HepG2 (cell line): ENCODE measurements around the gene PPP1R12B. TPM values are rescaled to one million over a fixed set of nuclear protein-coding genes. Genes with fewer than 3 reads are reported as not detected.
"Not testable (repeated sequence)": the region's sequence is repeated elsewhere in the genome, so short reads cannot be mapped to it uniquely, and the experiment has no call there.

Experiments
- ATAC-seq: fragments of 200-7000 bp; cut with Tn5 transposase; 3 replicates; pipeline ENCODE4 v1.9.1; 2020; ENCODE audit warnings: mild to moderate bottlenecking, moderate library complexity
- BruUV-seq: library from RNA; stranded (reverse); fragments of 400-500 nt; replicated peaks from 2 replicates; lab custom pipeline; 2021; lab: Mats Ljungman, UMichigan
- CTCF ChIA-PET: fragments of 300-600 bp; formaldehyde crosslinking; extraction: SDS; loops from one replicate; lab custom pipeline; 2021; ENCODE audit warnings: low total read pairs, inconsistent platforms, low intra/inter-chr PET ratio; lab: Yijun Ruan, JAX
- POLR2A ChIA-PET: fragments of 350-600 bp; sonication (Branson Sonifier 250); formaldehyde crosslinking; loops from one replicate; lab custom pipeline; 2020; ENCODE audit warnings: antibody characterized with exemption, inconsistent platforms; lab: Yijun Ruan, JAX
- DNase-seq: peaks from one replicate; pipeline ENCODE4 v3.0.0-alpha.2; 2015; ENCODE audit warnings: low spot score
- FAIRE-seq: peaks from 3 replicates; lab custom pipeline; 2011; peaks lifted over from hg19 to GRCh38; lab: Jason Lieb, UNC
- H2AFZ ChIP-seq: one replicate; pipeline ENCODE4 v1.6.1; 2011; ENCODE audit warnings: low read length, inconsistent platforms
- H3K27ac ChIP-seq: fragments of 300-600 bp; 3 replicates; pipeline ENCODE4 v1.8.0; 2011; ENCODE audit warnings: mixed run types, mild to moderate bottlenecking, mixed read lengths, low read length, inconsistent platforms; ENCODE audit not compliant: insufficient read depth; ENCODE audit errors: extremely low read length
- H3K27me3 ChIP-seq, 2 experiments: fragments of 200-600 bp in 1 of 2; 2 replicates in 1 of 2; 3 replicates in 1 of 2; pipeline versions ENCODE4 v1.6.0 to v1.8.0; 2011; ENCODE audit warnings: low read length in 2 of 2, mild to moderate bottlenecking in 2 of 2, moderate library complexity in 2 of 2, inconsistent platforms in 1 of 2; ENCODE audit not compliant: insufficient read depth in 2 of 2, control insufficient read depth in 1 of 2
- H3K36me3 ChIP-seq, 2 experiments: fragments of 200-600 bp in 1 of 2; replicated peaks in 1 of 2; 2 replicates in 1 of 2; 3 replicates in 1 of 2; pipeline versions ENCODE4 v1.5.1 to v1.8.0; 2011; ENCODE audit warnings: low read length in 2 of 2, inconsistent platforms in 1 of 2; ENCODE audit not compliant: insufficient read depth in 2 of 2, control insufficient read depth in 1 of 2
- H3K4me1 ChIP-seq: 2 replicates; pipeline ENCODE4 v1.5.1; 2012; ENCODE audit warnings: low read length, inconsistent platforms; ENCODE audit not compliant: insufficient read depth
- H3K4me2 ChIP-seq: 2 replicates; pipeline ENCODE4 v1.6.0; 2011; ENCODE audit warnings: low read depth, low read length, inconsistent platforms
- H3K4me3 ChIP-seq, 3 experiments: fragments of 200-600 bp in 1 of 3; sonication (generic), shearing (Covaris generic) in 1 of 3; replicated peaks in 1 of 3; 2 replicates each; pipeline ENCODE4 v1.5.1; 2011 to 2016; ENCODE audit warnings: low read length in 3 of 3, inconsistent platforms in 2 of 3, low read depth in 2 of 3, mild to moderate bottlenecking in 2 of 3, control low read depth in 1 of 3, mixed read lengths in 1 of 3; ENCODE audit not compliant: insufficient read depth in 1 of 3
- H3K79me2 ChIP-seq: one replicate; pipeline ENCODE4 v1.6.1; 2011; ENCODE audit warnings: low read length, inconsistent platforms; ENCODE audit not compliant: insufficient read depth
- H3K9ac ChIP-seq: 2 replicates; pipeline ENCODE4 v1.6.0; 2011; ENCODE audit warnings: mild to moderate bottlenecking, low read depth, low read length, inconsistent platforms; ENCODE audit not compliant: insufficient read depth
- H3K9me3 ChIP-seq: 2 replicates; pipeline ENCODE4 v1.5.1; 2012; ENCODE audit warnings: mild to moderate bottlenecking, low read length
- H4K20me1 ChIP-seq: 2 replicates; pipeline ENCODE4 v1.6.0; 2011; ENCODE audit warnings: inconsistent platforms, mild to moderate bottlenecking, low read length, moderate library complexity; ENCODE audit not compliant: insufficient read depth
- KDM5B ChIP-seq: sonication (generic); formaldehyde crosslinking; IDR thresholded peaks from 2 replicates; pipeline ENCODE4 v1.4.0; 2020; ENCODE audit warnings: missing genetic modification reagents, mild to moderate bottlenecking, borderline replicate concordance
- NFATC3 ChIP-seq: sonication (generic); formaldehyde crosslinking; IDR thresholded peaks from 2 replicates; pipeline ENCODE4 v1.5.1; 2020; ENCODE audit warnings: mild to moderate bottlenecking, missing genetic modification reagents
- NONO ChIP-seq, 2 experiments: fragments of 450-650 bp in 1 of 2; sonication (generic) in 1 of 2; formaldehyde crosslinking in 1 of 2; IDR thresholded peaks in 1 of 2; conservative IDR thresholded peaks in 1 of 2; 2 replicates each; pipeline versions ENCODE4 v1.6.1 to v1.8.0; 2017 to 2022; ENCODE audit warnings: mild to moderate bottlenecking in 1 of 2, missing genetic modification reagents in 1 of 2, moderate library complexity in 1 of 2
- NR2C2 ChIP-seq: sonication (generic); formaldehyde crosslinking; IDR thresholded peaks from 2 replicates; pipeline ENCODE4 v1.4.0; 2020; ENCODE audit warnings: missing genetic modification reagents, mild to moderate bottlenecking, moderate library complexity, borderline replicate concordance
- RFXANK ChIP-seq: IDR thresholded peaks from 2 replicates; pipeline ENCODE4 v1.6.1; 2016
- SAFB2 ChIP-seq: sonication (generic); formaldehyde crosslinking; IDR thresholded peaks from 2 replicates; pipeline ENCODE4 v1.5.1; 2020; ENCODE audit warnings: missing genetic modification reagents, low read depth, mild to moderate bottlenecking, borderline replicate concordance
- ZBTB7A ChIP-seq: sonication (generic); formaldehyde crosslinking; IDR thresholded peaks from 2 replicates; pipeline ENCODE4 v1.8.0; 2022; ENCODE audit warnings: mild to moderate bottlenecking, missing genetic modification reagents
- ZFP36L1 ChIP-seq: sonication (generic); formaldehyde crosslinking; IDR thresholded peaks from 2 replicates; pipeline ENCODE4 v1.8.0; 2022; ENCODE audit warnings: mild to moderate bottlenecking, missing genetic modification reagents, moderate library complexity
- ZNF317 ChIP-seq: sonication (generic); formaldehyde crosslinking; IDR thresholded peaks from 2 replicates; pipeline ENCODE4 v1.5.0; 2020; ENCODE audit warnings: mild to moderate bottlenecking, missing genetic modification reagents
- ZNF33B ChIP-seq: sonication (generic); formaldehyde crosslinking; IDR thresholded peaks from 2 replicates; pipeline ENCODE4 v1.5.1; 2020; ENCODE audit warnings: mild to moderate bottlenecking, missing genetic modification reagents
- ZNF597 ChIP-seq: sonication (generic); formaldehyde crosslinking; IDR thresholded peaks from 2 replicates; pipeline ENCODE4 v1.5.0; 2020; ENCODE audit warnings: missing genetic modification reagents
- ZNF672 ChIP-seq: sonication (generic); formaldehyde crosslinking; IDR thresholded peaks from 2 replicates; pipeline ENCODE4 v1.8.1; 2022; ENCODE audit warnings: missing genetic modification reagents
- ZNF792 ChIP-seq: IDR thresholded peaks from 2 replicates; pipeline ENCODE4 v1.6.1; 2016
- ZNF850 ChIP-seq: sonication (generic); formaldehyde crosslinking; conservative IDR thresholded peaks from 2 replicates; pipeline ENCODE4 v1.9.0; 2021; ENCODE audit warnings: mild to moderate bottlenecking, missing genetic modification reagents
- WGBS: methylation state at CpG from one replicate; pipeline ENCODE4 v1.1.6; 2017; ENCODE audit warnings: low lambda C conversion rate; 5-methylcytosine and 5-hydroxymethylcytosine counted together
- in situ Hi-C: cut with HindIII; loops from 2 replicates; pipeline ENCODE4 v1.10.0; 2017; ENCODE audit warnings: low pct_unique_long_range_greater_than_20kb; ENCODE audit not compliant: extremely low pct_ligation_motif_present
- intact Hi-C: fragments of 100-400 bp; cut with micrococcal nuclease; formaldehyde crosslinking; loops from one replicate; pipeline ENCODE4 v1.10.0; 2022; ENCODE audit not compliant: unreplicated experiment
- polyA plus RNA-seq, 8 experiments: library from polyadenylated mRNA; depleted of rRNA in 3 of 8; stranded (reverse) in 7 of 8; unstranded in 1 of 8; fragments of >200 nt; fragmentation: Illumina TruSeq in 4 of 8; extraction: Trizol in 4 of 8; gene quantifications; 2 replicates each; pipeline versions ENCODE4 v1.2.1 to v1.2.3, GENCODE V29; 2011 to 2016; ENCODE audit warnings: low read depth in 4 of 8, missing spikeins in 1 of 8, mixed read lengths in 1 of 8; ENCODE audit not compliant: insufficient read depth in 1 of 8
- total RNA-seq, 5 experiments: library from RNA; depleted of rRNA; stranded (reverse); fragments of >200 nt; fragmentation: Illumina TruSeq; extraction: Trizol; gene quantifications; 2 replicates each; pipeline ENCODE4 v1.2.3, GENCODE V29; 2016; ENCODE audit warnings: low read depth in 1 of 5
- TF ChIP-seq, protein P1 (sequence below): sonication (generic); formaldehyde crosslinking; IDR thresholded peaks from 2 replicates; pipeline ENCODE4 v1.4.0; 2020; ENCODE audit warnings: mild to moderate bottlenecking, low read depth, missing genetic modification reagents

Gene PPP1R12B
- total and polyA plus RNA-seq, 2 of the 13 experiments (the other 11 are each of a cell fraction or from before 2014, with no cell fraction given) = 12.0 to 13.6 TPM

- H3K4me3 ChIP-seq, H2AFZ ChIP-seq, DNase-seq, H3K9me3 ChIP-seq, in situ Hi-C loops, ATAC-seq, H3K27ac ChIP-seq, intact Hi-C loops, CTCF ChIA-PET, H4K20me1 ChIP-seq, H3K9ac ChIP-seq, H3K4me2 ChIP-seq, H3K36me3 ChIP-seq, FAIRE-seq, BruUV-seq, H3K27me3 ChIP-seq, H3K79me2 ChIP-seq, POLR2A ChIA-PET: not testable (repeated sequence)
- 100% methylated on average over 1 of the region's 1 CpG for WGBS
- peaks cover 13% of the 10 kb centered on the region for H3K4me1 ChIP-seq
These were observed 204.6 kb downstream of the PPP1R12B start for GRCh38 chr1:202553078-202553477.

- BruUV-seq = no TSS peak
- Histone ChIP-seq H2AFZ (no peak overlapping the region), H3K9me3 (no peaks in the 10 kb centered on the region), H3K9ac (no peak overlapping the region), H3K4me2 (no peak overlapping the region), H3K4me1 (peaks cover 16% of the 10 kb centered on the region), H3K36me3 (no peaks in the 10 kb centered on the region), H4K20me1 (no peaks in the 10 kb centered on the region), H3K27me3 (no peaks in the 10 kb centered on the region), H3K79me2 (no peaks in the 10 kb centered on the region), H3K27ac (no peak overlapping the region), H3K4me3 (no peak overlapping the region)
- no peak for FAIRE-seq
- DNase-seq = no peak
- 89% methylated on average over 3 of the region's 3 CpGs for WGBS
- in situ Hi-C loops (no loop called here), intact Hi-C loops (no loop called here)
- POLR2A ChIA-PET = no interaction called here
- CTCF ChIA-PET = no interaction called here
- no peak for ATAC-seq
- TF ChIP-seq ZNF317 (CRISPR knock-in tag) = no peak
- no peak for TF ChIP-seq ZBTB7A (CRISPR knock-in tag)
- no peak for TF ChIP-seq ZNF33B (CRISPR knock-in tag)
- TF ChIP-seq, protein P1, sequence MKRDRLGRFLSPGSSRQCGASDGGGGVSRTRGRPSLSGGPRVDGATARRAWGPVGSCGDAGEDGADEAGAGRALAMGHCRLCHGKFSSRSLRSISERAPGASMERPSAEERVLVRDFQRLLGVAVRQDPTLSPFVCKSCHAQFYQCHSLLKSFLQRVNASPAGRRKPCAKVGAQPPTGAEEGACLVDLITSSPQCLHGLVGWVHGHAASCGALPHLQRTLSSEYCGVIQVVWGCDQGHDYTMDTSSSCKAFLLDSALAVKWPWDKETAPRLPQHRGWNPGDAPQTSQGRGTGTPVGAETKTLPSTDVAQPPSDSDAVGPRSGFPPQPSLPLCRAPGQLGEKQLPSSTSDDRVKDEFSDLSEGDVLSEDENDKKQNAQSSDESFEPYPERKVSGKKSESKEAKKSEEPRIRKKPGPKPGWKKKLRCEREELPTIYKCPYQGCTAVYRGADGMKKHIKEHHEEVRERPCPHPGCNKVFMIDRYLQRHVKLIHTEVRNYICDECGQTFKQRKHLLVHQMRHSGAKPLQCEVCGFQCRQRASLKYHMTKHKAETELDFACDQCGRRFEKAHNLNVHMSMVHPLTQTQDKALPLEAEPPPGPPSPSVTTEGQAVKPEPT = no peak
- TF ChIP-seq ZNF850 = no peak
- no peak for TF ChIP-seq ZNF672 (CRISPR knock-in tag)
- TF ChIP-seq RFXANK (CRISPR knock-in tag) = no peak
- no peak for TF ChIP-seq ZNF597
- TF ChIP-seq SAFB2 (CRISPR knock-in tag) = no peak
- TF ChIP-seq ZNF792 = no peak
- no peak for TF ChIP-seq NFATC3
- no peak for TF ChIP-seq ZFP36L1
- TF ChIP-seq KDM5B (CRISPR knock-in tag) = no peak
- no peak for TF ChIP-seq NONO (IDR thresholded peaks at IDR 0.05)
- no peak for TF ChIP-seq NONO (CRISPR knock-in tag; conservative IDR thresholded peaks at IDR 0.05)
- no peak for TF ChIP-seq NR2C2 (CRISPR knock-in tag)
These were observed 205.1 kb downstream of the PPP1R12B start for GRCh38 chr1:202553560-202554038.
